NOMO-1 treated with DMSO at 0.1 percent for 48 hours (cell line): ENCODE data around the gene EFS.
"Not testable (repeated sequence)": the region's sequence is repeated elsewhere in the genome, so short reads cannot be mapped to it uniquely, and the experiment has no call there.

Source experiments
- DNase-seq: peaks from one replicate; lab custom pipeline; 2025; ENCODE audit not compliant: unreplicated experiment; lab: John Stamatoyannopoulos, UW

The EFS gene

GRCh38 chr14:23399136-23399535, 34.2 kb upstream of the EFS start:
- no peak for DNase-seq

- DNase-seq, result no peak
These were observed 33.4 kb upstream of the EFS start for GRCh38 chr14:23398348-23398747.

DNA sequence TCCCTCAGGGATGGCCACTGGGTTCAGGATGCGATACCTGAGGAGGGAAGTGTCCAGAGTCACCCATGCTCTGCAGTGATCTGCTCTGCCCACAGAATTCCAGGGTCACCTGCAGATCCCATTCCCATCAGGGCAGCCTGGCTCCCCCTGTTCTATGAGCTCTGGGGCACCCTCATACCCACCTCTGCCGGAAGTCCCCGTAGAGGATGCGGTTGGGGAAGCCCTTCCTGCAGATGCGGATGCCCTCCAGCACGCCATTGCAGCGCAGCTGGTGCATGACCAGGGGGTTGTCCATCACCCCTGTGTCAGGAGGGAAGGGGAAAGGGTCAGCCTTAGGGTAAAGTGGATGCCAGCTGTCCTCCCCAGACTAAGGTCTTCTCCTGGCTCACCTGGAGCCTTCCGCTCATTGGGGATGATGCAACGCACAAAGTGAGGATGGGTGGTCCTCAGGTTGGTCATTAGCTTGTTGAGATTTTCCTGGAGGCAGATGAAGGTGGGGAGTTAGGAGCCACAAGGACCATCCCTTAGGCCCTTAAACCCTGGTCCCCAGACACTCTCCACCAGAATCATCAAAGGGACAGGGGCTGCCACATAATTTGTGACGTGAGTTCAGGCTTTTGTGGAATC, 31.9 kb upstream of the EFS start:
- DNase-seq, result no peak

- DNase-seq, result no peak
These were observed 31.2 kb upstream of the EFS start for GRCh38 chr14:23396126-23396525.

GRCh38 chr14:23392613-23393012, 27.6 kb upstream of the EFS start:
- no peak for DNase-seq

DNA sequence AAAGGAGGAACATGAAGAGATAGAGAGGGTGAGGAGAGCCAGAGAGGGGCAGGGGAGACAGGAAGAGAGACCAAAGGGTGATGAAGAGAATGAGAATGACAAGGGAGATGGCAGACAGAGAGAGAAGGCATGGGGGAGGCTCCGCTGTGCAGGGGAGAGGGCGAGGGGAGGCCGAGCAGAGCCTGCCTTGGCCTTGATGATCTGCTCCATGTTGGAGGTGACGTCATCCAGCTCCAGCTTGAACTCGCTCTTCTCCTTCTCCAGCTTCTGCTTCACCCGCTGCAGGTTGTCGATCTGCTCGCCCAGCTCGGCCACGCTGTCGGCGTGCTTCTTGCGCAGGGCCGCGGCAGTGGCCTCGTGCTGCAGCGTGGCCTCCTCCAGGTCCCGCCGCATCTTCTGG, 24.9 kb upstream of the EFS start:
- not testable (repeated sequence) for DNase-seq

GRCh38 chr14:23389396-23389795, 24.4 kb upstream of the EFS start:
- DNase-seq, result no peak

GRCh38 chr14:23388996-23389395, 24.0 kb upstream of the EFS start:
- no peak for DNase-seq

DNA sequence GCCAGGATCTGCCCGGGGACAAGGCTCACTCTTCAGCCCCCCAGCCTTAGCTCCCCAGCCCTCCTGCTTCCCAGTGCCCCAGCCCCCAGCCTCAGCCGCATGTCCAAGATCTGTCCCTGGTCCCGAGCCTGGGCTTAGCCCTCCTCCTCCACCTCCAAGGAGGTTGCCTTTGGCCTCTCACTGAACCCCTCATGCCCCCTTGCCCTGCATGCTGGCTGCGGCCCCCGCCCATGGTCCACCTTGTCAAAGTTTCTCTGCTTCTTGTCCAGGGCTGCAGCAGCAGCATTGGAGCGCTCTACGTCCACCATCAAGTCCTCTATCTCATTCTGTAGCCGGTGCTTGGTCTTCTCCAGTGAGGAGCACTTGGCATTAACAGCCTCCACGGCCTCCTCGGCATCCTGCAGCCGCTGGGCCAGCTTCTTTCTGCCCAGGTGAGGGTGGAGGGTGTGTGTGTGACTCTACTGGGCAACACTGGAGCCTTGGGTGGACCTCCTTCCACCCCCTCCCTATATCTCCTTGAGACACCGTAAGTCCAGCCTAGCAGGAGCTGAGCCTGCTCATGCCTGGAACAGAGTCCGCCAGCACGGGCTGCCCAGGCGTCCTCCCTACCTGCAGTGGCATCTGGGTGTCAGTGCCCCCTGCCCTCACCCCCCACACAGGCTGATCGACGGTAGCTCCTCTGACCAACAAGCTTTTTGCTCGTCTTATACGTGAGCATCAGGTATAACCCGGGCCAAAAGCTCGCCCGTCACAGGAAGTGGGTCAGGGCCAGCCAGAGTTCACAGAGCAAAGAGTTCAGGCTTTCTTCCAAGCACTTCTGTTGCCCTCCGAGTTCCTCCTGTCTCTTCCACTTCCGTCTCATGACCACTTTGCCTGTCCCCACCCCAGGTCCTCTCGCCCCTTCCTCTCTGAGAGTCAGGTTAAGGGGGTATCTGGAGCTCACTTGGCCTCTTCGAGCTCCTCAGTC, 23.2 kb upstream of the EFS start:
- no peak for DNase-seq

DNA sequence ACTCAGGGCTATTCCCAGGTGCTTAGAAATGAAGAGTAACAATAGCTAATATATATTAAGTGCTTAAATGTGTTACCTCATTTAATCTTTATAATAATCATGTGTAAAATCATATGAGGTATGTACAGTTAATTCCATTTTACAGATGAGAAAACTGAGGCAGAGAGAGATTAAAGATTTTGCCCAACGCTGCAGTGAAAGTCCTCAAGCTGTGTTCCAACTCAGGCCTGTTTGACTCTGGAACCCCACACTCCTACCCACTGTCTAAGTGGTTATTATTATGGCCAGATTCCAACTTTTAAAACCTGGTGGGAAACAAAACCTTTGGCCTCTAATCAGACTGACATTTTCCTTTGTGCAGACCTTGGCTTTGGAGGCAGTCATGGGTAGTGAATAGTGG, 22.0 kb upstream of the EFS start:
- no peak for DNase-seq

DNA sequence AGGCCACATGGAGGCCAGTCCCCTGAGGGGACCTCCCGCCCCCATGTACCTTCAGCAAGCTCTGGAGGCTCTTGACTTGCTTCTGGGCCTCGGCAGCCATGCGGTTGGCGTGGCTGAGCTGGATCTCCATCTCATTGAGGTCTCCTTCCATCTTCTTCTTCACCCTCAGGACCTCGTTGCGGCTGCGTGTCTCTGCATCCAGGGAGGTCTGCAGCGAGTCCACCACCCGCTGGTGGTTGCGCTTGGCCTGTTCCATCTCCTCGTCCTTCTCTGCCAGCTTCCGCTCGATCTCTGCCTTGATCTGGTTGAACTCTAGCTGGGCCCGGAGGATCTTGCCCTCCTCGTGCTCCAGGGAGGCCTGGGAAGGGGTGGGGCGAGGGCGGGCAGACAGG, 21.3 kb upstream of the EFS start:
- not testable (repeated sequence) for DNase-seq

- DNase-seq, result no peak
These were observed 20.8 kb upstream of the EFS start for GRCh38 chr14:23385642-23386265.

DNA sequence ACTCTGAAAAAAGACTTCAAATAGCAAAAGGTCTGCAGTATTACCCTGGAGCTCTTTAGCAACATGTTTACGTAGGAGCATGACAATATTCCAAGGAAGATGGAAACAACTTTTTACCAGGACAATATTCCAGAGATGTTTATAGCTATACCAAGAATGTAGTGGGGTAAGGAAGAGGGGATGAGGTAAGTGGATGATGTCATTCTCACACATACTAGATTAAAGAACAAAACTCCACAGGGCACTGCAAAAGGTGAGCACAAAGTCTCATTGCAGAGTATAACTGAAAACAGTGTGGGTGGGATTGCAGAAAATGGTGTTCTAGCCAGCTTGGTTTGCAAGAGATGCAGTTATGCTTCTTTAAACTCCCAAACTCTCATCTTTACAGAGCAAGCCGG, 20.3 kb upstream of the EFS start:
- no peak for DNase-seq

- no peak for DNase-seq
These were observed 19.6 kb upstream of the EFS start for GRCh38 chr14:23384364-23385080.

DNA sequence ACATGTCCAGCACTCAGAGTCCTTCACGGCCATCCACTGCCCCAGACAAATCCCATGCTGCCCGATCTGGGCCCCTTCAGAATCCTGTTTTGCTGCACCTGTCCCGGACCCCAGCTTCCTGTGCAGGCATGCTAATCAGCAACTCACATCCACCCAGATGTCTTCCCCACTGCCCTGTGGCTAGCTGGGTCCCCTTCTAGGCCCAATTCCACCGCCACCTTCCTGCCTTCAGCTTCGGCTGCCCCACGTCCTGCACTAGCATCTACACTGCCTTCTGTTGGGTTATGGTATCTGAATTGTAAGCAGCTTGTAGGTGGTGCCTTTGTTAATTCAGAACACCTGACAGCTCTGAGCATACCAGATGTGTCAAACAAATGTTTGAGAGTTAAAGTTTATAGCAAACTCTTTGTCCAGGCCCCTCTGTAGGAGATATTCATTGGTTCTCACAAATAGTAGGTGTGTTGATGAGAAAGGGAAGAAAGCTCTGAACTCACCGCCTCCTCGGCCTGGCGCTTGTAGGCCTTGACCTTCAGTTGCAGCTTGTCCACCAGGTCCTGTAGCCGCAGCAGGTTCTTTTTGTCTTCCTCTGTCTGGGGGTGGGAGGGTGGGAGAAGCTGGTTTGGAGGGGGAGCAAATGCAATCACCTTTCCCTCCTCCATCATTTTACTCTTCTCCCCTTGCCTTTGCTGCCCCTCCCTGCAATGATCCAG, 17.9 kb upstream of the EFS start:
- DNase-seq, result no peak

DNA sequence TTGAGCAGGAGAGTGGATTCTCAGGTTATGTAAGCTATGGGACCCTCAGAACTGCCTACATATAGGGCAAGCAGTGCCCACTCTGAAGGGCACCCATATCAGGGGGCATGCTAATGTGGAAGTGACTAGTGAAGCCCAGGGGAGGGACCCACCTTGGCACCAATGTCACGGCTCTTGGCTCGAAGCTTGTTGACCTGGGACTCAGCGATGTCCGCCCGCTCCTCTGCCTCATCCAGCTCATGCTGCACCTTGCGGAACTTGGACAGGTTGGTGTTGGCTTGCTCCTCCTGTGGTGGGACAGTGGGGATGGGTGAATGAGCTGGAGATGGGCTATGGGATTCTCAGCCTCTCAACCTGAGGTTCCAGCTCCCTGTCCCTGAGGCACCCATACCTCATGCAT, 17.3 kb upstream of the EFS start:
- DNase-seq, result no peak

DNA sequence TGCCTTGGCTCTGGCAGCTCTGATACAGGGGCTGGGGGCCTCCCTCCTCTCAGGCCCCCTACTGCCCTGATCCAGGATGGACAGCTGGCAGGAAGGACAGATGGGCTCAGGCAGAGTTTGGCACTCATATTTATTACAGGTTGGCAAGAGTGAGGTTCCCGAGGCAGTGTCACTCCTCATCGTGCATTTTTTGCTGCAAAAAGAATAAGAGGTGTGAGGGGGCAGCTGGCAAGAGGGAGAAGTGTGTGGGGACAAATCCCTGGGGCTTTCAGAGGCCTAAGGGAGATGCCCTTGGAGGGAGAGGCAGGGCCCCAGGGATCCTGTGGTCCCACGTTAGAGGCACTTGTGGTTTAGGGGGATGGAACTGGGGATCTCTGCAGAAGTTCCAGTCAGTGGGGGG, 16.9 kb upstream of the EFS start:
- peak; percentile 85 for DNase-seq

DNA sequence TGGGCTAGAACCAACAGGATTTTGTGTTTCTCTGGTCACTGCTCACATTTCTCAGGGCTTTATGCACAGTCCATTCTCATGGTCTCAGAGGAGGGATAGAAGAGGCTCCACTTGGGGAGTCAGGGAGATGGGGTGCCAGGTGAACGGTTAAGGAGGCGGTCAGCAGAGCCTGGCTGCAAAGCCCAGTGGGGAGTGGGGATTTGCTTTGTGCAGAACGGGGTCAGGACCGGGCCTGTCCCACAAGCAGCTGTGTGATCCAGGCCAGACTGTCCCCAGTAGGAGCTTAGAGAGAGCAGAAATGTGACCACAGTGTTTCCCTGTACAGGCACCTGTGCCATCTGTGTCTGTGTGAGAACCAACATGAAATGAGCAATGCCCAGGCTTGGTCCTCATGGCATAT, 16.0 kb upstream of the EFS start:
- DNase-seq, result no peak

GRCh38 chr14:23380197-23380914, 15.4 kb upstream of the EFS start:
- DNase-seq, result no peak
